HCT116 (cell line): ENCODE data around the gene SNAPC4. TPM values are rescaled to one million over a fixed set of nuclear protein-coding genes. Genes with fewer than 3 reads are reported as not detected.

Source experiments
- ATAC-seq: fragments of 200-7000 bp; cut with Tn5 transposase; 2 replicates; pipeline ENCODE4 v1.9.1; 2020; ENCODE audit warnings: mild to moderate bottlenecking, moderate library complexity
- BruUV-seq: library from RNA; stranded (reverse); fragments of 400-500 nt; replicated peaks from 2 replicates; lab custom pipeline; 2021; lab: Mats Ljungman, UMichigan
- CTCF ChIA-PET: fragments of 300-600 bp; sonication (Branson Sonifier 250); formaldehyde crosslinking; loops from one replicate; lab custom pipeline; 2021; ENCODE audit warnings: antibody characterized with exemption; lab: Charles Lee
- POLR2A ChIA-PET: fragments of 300-600, 350-600 bp; sonication (Branson Sonifier 250); formaldehyde crosslinking; loops from one replicate; lab custom pipeline; 2021; ENCODE audit warnings: antibody characterized with exemption; lab: Charles Lee
- RAD21 ChIA-PET, 2 experiments: fragments of 300-600 bp; sonication (Branson Sonifier 250); formaldehyde crosslinking; loops; one replicate each; lab custom pipeline; 2023; ENCODE audit warnings: low total read pairs in 2 of 2; ENCODE audit not compliant: uncharacterized antibody in 2 of 2, unreplicated experiment in 2 of 2, low non-redundant PET in 1 of 2; lab: Charles Lee
- DNase-seq: peaks from one replicate; pipeline ENCODE4 v3.0.0-alpha.2; 2010; ENCODE audit warnings: low read depth, low spot score
- H2AFZ ChIP-seq: fragments of 200-600 bp; shearing (Covaris generic), sonication (generic); 2 replicates; pipeline ENCODE4 v1.6.1; 2017; ENCODE audit warnings: low read depth, mixed run types, mixed read lengths, antibody characterized with exemption, low read length; ENCODE audit not compliant: poor library complexity, severe bottlenecking
- H3K27ac ChIP-seq: 2 replicates; pipeline ENCODE4 v1.5.1; 2012; ENCODE audit warnings: low read depth, low read length
- H3K27me3 ChIP-seq: fragments of 200-600 bp; sonication (generic); 2 replicates; pipeline ENCODE4 v1.6.1; 2016; ENCODE audit warnings: mixed run types, low read length, mixed read lengths; ENCODE audit not compliant: insufficient read depth
- H3K36me3 ChIP-seq, 2 experiments: fragments of 200-500 bp in 1 of 2; fragments of 200-600 bp in 1 of 2; sonication (Bioruptor generic) in 1 of 2; sonication (generic) in 1 of 2; 2 replicates each; pipeline versions ENCODE4 v1.5.1 to v1.6.1; 2014 to 2016; ENCODE audit warnings: low read length in 2 of 2, inconsistent platforms in 1 of 2, mixed read lengths in 1 of 2, mixed run types in 1 of 2; ENCODE audit not compliant: insufficient read depth in 2 of 2, control insufficient read depth in 1 of 2
- H3K4me1 ChIP-seq, 2 experiments: fragments of 200-600 bp in 1 of 2; sonication (generic) in 1 of 2; 2 replicates each; pipeline versions ENCODE4 v1.5.1 to v1.6.1; 2012 to 2017; ENCODE audit warnings: low read length in 2 of 2, inconsistent platforms in 1 of 2, mild to moderate bottlenecking in 1 of 2, mixed read lengths in 1 of 2, mixed run types in 1 of 2, moderate library complexity in 1 of 2; ENCODE audit not compliant: insufficient read depth in 2 of 2, control insufficient read depth in 1 of 2
- H3K4me2 ChIP-seq: fragments of 200-600 bp; sonication (generic); 2 replicates; pipeline ENCODE4 v1.6.1; 2017; ENCODE audit warnings: mixed run types, low read length, mixed read lengths
- H3K4me3 ChIP-seq, 2 experiments: fragments of 200-600 bp in 1 of 2; sonication (generic) in 1 of 2; replicated peaks in 1 of 2; 2 replicates each; pipeline ENCODE4 v1.5.1; 2011 to 2016; ENCODE audit warnings: low read length in 2 of 2, control low read depth in 1 of 2, low read depth in 1 of 2, mild to moderate bottlenecking in 1 of 2, mixed read lengths in 1 of 2, mixed run types in 1 of 2
- H3K79me2 ChIP-seq: fragments of 200-600 bp; sonication (generic); 2 replicates; pipeline ENCODE4 v1.6.1; 2017; ENCODE audit warnings: mild to moderate bottlenecking, mixed run types, low read length, moderate library complexity, mixed read lengths; ENCODE audit not compliant: insufficient read depth
- H3K9ac ChIP-seq: fragments of 200-600 bp; sonication (generic); 2 replicates; pipeline ENCODE4 v1.6.1; 2016; ENCODE audit warnings: low read length, mixed read lengths
- H3K9me2 ChIP-seq: fragments of 200-600 bp; sonication (generic), shearing (Covaris generic); 2 replicates; pipeline ENCODE4 v1.6.1; 2017; ENCODE audit warnings: mixed run types, mild to moderate bottlenecking, moderate library complexity; ENCODE audit not compliant: insufficient read depth
- H3K9me3 ChIP-seq, 2 experiments: fragments of 200-500 bp in 1 of 2; fragments of 200-600 bp in 1 of 2; sonication (Bioruptor generic) in 1 of 2; sonication (generic) in 1 of 2; 2 replicates each; pipeline ENCODE4 v1.6.1; 2014 to 2017; ENCODE audit warnings: low read length in 2 of 2, mixed read lengths in 2 of 2, inconsistent platforms in 1 of 2, low read depth in 1 of 2, mild to moderate bottlenecking in 1 of 2, mixed run types in 1 of 2, moderate library complexity in 1 of 2; ENCODE audit not compliant: control insufficient read depth in 1 of 2, insufficient read depth in 1 of 2
- H4K20me1 ChIP-seq: fragments of 200-600 bp; sonication (generic), shearing (Covaris generic); 2 replicates; pipeline ENCODE4 v1.6.1; 2017; ENCODE audit warnings: mixed run types, mild to moderate bottlenecking, moderate library complexity; ENCODE audit not compliant: insufficient read depth
- CBX3 ChIP-seq: IDR thresholded peaks from 2 replicates; pipeline ENCODE4 v1.6.1; 2012; ENCODE audit warnings: low read depth
- EZH2 ChIP-seq: fragments of 200-600 bp; sonication (generic); IDR thresholded peaks from 2 replicates; pipeline ENCODE4 v1.6.1; 2017; ENCODE audit warnings: antibody characterized with exemption, mixed run types
- JUND ChIP-seq: IDR thresholded peaks from 2 replicates; pipeline ENCODE4 v1.6.1; 2012
- POLR2A ChIP-seq: IDR thresholded peaks from 2 replicates; pipeline ENCODE4 v1.7.0; 2011; ENCODE audit warnings: borderline replicate concordance; ENCODE audit not compliant: insufficient read depth, insufficient read length; ENCODE audit errors: extremely low read depth
- RAD21 ChIP-seq: IDR thresholded peaks from 2 replicates; pipeline ENCODE4 v1.6.1; 2012; ENCODE audit warnings: low read depth, mild to moderate bottlenecking
- SRF ChIP-seq: IDR thresholded peaks from 2 replicates; pipeline ENCODE4 v1.6.1; 2012; ENCODE audit warnings: low read depth
- TCF7L2 ChIP-seq: IDR thresholded peaks from 2 replicates; pipeline ENCODE4 v1.7.0; 2011; ENCODE audit warnings: borderline replicate concordance, inconsistent platforms; ENCODE audit not compliant: insufficient read depth, insufficient read length; ENCODE audit errors: extremely low read depth
- ZNF274 ChIP-seq: fragments of 200-500 bp; sonication (Bioruptor generic); IDR thresholded peaks from 2 replicates; pipeline ENCODE4 v1.6.1; 2014; ENCODE audit warnings: mild to moderate bottlenecking, low read depth, low read length, inconsistent platforms
- intact Hi-C: fragments of 100-400 bp; cut with micrococcal nuclease; formaldehyde crosslinking; loops from 2 replicates; pipeline ENCODE4 v1.10.0; 2022
- total RNA-seq: library from RNA; stranded (reverse); gene quantifications from one replicate; pipeline ENCODE4 v1.2.1, GENCODE V29; 2021; ENCODE audit not compliant: unreplicated experiment
- TF ChIP-seq, protein P1 (sequence below): IDR thresholded peaks from 2 replicates; pipeline ENCODE4 v1.6.1; 2012; ENCODE audit warnings: low read depth
- TF ChIP-seq, protein P2 (sequence below), 3 experiments: fragments of 200-600 bp in 1 of 3; sonication (generic) in 1 of 3; IDR thresholded peaks in 2 of 3; conservative IDR thresholded peaks in 1 of 3; 2 replicates each; pipeline ENCODE4 v1.5.1; 2012 to 2017; ENCODE audit warnings: low read depth in 2 of 3, low read length in 2 of 3, antibody characterized with exemption in 1 of 3, borderline replicate concordance in 1 of 3, control low read depth in 1 of 3, mild to moderate bottlenecking in 1 of 3, mixed read lengths in 1 of 3, mixed run types in 1 of 3, moderate library complexity in 1 of 3; ENCODE audit not compliant: insufficient read depth in 1 of 3
- TF ChIP-seq, protein P3 (sequence below): IDR thresholded peaks from 2 replicates; pipeline ENCODE4 v1.6.1; 2011; ENCODE audit warnings: mild to moderate bottlenecking, low read length, moderate library complexity; ENCODE audit not compliant: insufficient replicate concordance; ENCODE audit errors: extremely low read depth
- TF ChIP-seq, protein P4 (sequence below): IDR thresholded peaks from 2 replicates; pipeline ENCODE4 v1.6.1; 2012

Gene SNAPC4
- total RNA-seq, 1 experiment from 2014 or later, result 20.4 TPM

DNA sequence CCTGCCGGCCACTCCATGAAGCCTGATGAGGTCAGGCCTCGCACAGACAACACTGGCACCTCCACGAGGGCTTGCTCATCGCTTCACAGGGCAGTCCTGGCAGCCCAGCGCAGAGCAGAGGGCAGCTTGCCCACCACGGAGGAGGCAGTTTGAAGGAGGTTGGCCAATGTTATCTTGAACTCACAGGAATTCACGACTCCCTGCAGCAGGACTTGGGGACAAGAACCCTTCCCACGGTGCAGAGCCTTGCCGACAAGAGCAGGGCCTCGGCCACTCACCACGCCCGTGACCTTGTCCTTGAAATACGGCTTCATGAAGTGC lies 5.0 kb downstream of the SNAPC4 start (continued):
- TF ChIP-seq, protein P1, sequence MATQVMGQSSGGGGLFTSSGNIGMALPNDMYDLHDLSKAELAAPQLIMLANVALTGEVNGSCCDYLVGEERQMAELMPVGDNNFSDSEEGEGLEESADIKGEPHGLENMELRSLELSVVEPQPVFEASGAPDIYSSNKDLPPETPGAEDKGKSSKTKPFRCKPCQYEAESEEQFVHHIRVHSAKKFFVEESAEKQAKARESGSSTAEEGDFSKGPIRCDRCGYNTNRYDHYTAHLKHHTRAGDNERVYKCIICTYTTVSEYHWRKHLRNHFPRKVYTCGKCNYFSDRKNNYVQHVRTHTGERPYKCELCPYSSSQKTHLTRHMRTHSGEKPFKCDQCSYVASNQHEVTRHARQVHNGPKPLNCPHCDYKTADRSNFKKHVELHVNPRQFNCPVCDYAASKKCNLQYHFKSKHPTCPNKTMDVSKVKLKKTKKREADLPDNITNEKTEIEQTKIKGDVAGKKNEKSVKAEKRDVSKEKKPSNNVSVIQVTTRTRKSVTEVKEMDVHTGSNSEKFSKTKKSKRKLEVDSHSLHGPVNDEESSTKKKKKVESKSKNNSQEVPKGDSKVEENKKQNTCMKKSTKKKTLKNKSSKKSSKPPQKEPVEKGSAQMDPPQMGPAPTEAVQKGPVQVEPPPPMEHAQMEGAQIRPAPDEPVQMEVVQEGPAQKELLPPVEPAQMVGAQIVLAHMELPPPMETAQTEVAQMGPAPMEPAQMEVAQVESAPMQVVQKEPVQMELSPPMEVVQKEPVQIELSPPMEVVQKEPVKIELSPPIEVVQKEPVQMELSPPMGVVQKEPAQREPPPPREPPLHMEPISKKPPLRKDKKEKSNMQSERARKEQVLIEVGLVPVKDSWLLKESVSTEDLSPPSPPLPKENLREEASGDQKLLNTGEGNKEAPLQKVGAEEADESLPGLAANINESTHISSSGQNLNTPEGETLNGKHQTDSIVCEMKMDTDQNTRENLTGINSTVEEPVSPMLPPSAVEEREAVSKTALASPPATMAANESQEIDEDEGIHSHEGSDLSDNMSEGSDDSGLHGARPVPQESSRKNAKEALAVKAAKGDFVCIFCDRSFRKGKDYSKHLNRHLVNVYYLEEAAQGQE, result no peak
- TF ChIP-seq JUND (no peak), ZNF274 (no peak), POLR2A (no peak)

DNA sequence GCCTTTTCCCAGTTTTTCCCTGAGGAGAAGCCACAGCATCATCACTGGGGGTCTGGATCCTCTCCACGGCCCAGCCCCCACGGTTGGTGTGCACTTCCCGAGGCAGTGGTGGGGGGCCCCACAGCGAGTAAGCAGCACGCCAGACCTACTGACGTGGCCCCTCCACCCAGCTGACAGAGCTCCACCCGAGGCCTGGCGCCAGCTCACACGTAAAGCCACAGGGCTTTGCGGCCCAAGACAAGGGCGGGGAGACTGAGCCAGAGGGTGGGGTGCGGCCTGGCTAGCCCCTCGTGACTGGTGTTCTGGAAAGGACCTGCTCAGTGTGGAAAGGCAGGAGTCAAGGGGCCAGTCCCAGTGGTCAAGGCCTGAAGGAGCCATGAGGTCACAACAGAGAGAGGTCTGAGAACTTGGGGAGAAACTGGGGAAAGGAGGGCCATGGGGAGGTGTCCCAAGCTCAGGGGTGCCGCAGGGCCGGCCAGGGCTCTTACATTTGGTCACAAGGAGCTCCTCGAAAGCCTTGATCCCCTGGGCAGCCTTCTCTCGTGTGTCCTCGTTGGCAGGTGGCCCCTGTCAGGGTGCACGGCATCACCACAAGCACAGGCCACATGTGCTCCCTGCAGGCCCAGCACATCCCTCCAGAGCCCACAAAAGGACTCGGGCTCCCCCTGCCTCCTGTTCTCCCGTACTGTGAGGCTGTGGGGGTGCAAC lies 5.5 kb downstream of the SNAPC4 start:
- DNase-seq, result no peak
- ChIA-PET POLR2A (no interaction called here), RAD21 (no interaction called here), CTCF (no interaction called here)
- no peak overlapping the region for H3K27ac ChIP-seq
- no peaks in the 10 kb centered on the region for H3K27me3 ChIP-seq
- no peaks in the 10 kb centered on the region for H3K9me2 ChIP-seq
- peaks cover 55% of the 10 kb centered on the region for H3K79me2 ChIP-seq
- H3K36me3 ChIP-seq, result peaks cover 47 to 64% of the 10 kb centered on the region in 2 experiments
- H3K4me2 ChIP-seq, result no peak overlapping the region
- no peak overlapping the region for H2AFZ ChIP-seq
- no TSS peak for BruUV-seq
- H3K9ac ChIP-seq, result no peak overlapping the region
- ATAC-seq, result no peak
- H3K4me1 ChIP-seq, result peaks cover 7 to 9% of the 10 kb centered on the region in 2 experiments
- H3K9me3 ChIP-seq, result no peaks in the 10 kb centered on the region
- H3K4me3 ChIP-seq, result no peak overlapping the region
- intact Hi-C loops, result no loop called here
- H4K20me1 ChIP-seq, result no peaks in the 10 kb centered on the region
- TF ChIP-seq, protein P2, sequence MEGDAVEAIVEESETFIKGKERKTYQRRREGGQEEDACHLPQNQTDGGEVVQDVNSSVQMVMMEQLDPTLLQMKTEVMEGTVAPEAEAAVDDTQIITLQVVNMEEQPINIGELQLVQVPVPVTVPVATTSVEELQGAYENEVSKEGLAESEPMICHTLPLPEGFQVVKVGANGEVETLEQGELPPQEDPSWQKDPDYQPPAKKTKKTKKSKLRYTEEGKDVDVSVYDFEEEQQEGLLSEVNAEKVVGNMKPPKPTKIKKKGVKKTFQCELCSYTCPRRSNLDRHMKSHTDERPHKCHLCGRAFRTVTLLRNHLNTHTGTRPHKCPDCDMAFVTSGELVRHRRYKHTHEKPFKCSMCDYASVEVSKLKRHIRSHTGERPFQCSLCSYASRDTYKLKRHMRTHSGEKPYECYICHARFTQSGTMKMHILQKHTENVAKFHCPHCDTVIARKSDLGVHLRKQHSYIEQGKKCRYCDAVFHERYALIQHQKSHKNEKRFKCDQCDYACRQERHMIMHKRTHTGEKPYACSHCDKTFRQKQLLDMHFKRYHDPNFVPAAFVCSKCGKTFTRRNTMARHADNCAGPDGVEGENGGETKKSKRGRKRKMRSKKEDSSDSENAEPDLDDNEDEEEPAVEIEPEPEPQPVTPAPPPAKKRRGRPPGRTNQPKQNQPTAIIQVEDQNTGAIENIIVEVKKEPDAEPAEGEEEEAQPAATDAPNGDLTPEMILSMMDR (IDR thresholded peaks at IDR 0.05 in 2 of 3, conservative IDR thresholded peaks at IDR 0.05 in 1 of 3; ENCODE audit: borderline replicate concordance in 1 of 3, insufficient read depth in 1 of 3, low read depth in 2 of 3, low read length in 2 of 3), result no peak
- TF ChIP-seq JUND, result no peak
- TF ChIP-seq, protein P1, result no peak
- no peak for TF ChIP-seq SRF
- TF ChIP-seq CBX3, result no peak
- TF ChIP-seq, protein P3, sequence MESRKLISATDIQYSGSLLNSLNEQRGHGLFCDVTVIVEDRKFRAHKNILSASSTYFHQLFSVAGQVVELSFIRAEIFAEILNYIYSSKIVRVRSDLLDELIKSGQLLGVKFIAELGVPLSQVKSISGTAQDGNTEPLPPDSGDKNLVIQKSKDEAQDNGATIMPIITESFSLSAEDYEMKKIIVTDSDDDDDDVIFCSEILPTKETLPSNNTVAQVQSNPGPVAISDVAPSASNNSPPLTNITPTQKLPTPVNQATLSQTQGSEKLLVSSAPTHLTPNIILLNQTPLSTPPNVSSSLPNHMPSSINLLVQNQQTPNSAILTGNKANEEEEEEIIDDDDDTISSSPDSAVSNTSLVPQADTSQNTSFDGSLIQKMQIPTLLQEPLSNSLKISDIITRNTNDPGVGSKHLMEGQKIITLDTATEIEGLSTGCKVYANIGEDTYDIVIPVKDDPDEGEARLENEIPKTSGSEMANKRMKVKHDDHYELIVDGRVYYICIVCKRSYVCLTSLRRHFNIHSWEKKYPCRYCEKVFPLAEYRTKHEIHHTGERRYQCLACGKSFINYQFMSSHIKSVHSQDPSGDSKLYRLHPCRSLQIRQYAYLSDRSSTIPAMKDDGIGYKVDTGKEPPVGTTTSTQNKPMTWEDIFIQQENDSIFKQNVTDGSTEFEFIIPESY, result no peak
- no peak for TF ChIP-seq TCF7L2
- TF ChIP-seq RAD21, result no peak
- no peak for TF ChIP-seq EZH2
- TF ChIP-seq, protein P4, sequence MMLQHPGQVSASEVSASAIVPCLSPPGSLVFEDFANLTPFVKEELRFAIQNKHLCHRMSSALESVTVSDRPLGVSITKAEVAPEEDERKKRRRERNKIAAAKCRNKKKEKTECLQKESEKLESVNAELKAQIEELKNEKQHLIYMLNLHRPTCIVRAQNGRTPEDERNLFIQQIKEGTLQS, result no peak
